Stimulated activated CD4-positive, alpha-beta T cell treated with anti-CD3 and anti-CD28 coated beads, Interleukin-1b, Interleukin-23, amount 100 ng/mL, for 4 hours (primary cell): Measurements from ENCODE around the gene RBMS1.
A peak's percentile ranks its signal among the peaks of the same experiment; 100 is the strongest.
"Not testable (repeated sequence)": the region's sequence is repeated elsewhere in the genome, so short reads cannot be mapped to it uniquely, and the experiment has no call there.

Source experiments
- DNase-seq, 2 donors: peaks; one replicate each; pipeline ENCODE4 v3.0.0-alpha.2; 2020; ENCODE audit warnings: low read depth in 2 of 2

Gene RBMS1

DNA sequence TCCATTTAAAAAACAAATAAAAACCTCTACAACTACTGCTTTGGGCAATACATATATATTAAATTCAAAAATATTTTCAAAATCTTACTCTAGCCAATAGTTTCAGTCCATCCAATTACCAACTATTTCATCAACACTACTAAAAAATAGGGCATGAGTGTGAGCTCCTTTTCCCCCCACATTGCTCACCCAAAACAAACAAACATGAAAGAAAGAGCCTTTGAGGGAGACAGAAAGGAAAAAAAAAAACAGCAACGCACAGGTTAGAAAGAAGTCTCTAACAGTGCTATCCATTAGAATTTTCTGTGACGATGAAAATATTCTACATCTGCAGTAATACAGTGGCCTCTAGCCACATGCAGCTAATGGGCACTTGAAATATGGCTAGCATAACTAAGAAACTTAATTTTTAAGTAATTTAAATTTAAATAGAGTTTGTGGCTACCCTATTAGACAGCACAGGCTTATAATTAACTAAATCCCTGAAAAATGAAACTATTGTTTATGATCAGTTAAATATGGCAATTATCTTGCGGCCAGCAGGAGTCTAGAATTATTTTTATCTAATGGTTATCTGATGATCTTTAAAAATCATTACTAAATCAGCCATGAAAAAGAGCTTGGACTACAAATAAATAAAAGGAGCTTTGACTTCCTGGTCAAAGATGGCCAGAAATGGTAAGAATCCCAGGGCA, 59.2 kb downstream of the RBMS1 start:
- DNase-seq, result no peak

- no peak for DNase-seq
Observed at GRCh38 chr2:160433466-160434140, 60.0 kb downstream of the RBMS1 start.

- DNase-seq, result no peak
Observed at GRCh38 chr2:160432633-160433032, 61.0 kb downstream of the RBMS1 start.

GRCh38 chr2:160431441-160431840, 62.2 kb downstream of the RBMS1 start:
- no peak for DNase-seq

GRCh38 chr2:160430001-160430344, 63.6 kb downstream of the RBMS1 start:
- DNase-seq, result no peak

DNA sequence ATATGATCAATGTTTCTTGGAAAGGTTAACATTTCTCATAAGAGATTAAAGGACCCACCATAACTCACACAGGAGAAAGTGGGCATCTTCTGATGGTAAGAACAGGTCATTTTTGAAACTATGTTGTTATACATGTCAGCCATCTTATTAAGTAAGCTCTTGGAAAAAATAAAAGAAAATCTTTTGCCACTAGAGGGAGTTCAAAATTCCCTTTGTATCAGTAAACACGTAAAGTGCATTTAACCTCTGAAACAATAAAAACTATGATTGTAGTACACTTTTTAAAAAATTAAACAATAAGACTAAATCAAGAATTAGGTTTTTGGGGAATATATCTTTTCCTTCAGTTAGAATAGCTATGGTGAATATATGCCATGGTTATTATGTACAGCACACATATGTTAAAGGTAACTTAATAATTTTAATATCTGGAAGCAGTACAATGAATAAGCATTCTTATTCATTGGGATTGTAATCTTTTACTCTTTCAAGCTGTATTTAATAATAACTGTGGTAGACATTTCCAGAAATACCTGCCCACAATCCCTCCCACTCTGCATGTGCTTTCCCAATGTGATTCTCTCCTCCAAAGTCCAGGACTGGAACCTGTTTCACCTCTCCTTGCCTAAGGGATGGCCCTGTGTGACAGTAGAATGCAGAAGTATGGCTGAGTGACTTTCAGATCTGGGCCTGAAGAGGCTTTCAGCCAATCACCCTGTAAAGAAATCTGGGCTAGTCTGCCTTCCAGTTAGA, 64.2 kb downstream of the RBMS1 start:
- no peak for DNase-seq

- no peak for DNase-seq
Observed at GRCh38 chr2:160428405-160428763, 65.2 kb downstream of the RBMS1 start.

GRCh38 chr2:160427629-160428404, 65.8 kb downstream of the RBMS1 start:
- peak in 1 of 2 donors; percentile 41 for DNase-seq

GRCh38 chr2:160426604-160427003, 67.0 kb downstream of the RBMS1 start:
- DNase-seq, result no peak

GRCh38 chr2:160425434-160426151, 68.0 kb downstream of the RBMS1 start:
- DNase-seq, result no peak

- no peak for DNase-seq
Observed at GRCh38 chr2:160423126-160423525, 70.5 kb downstream of the RBMS1 start.

- not testable (repeated sequence) for DNase-seq
Observed at GRCh38 chr2:160421646-160422501, 71.7 kb downstream of the RBMS1 start.

DNA sequence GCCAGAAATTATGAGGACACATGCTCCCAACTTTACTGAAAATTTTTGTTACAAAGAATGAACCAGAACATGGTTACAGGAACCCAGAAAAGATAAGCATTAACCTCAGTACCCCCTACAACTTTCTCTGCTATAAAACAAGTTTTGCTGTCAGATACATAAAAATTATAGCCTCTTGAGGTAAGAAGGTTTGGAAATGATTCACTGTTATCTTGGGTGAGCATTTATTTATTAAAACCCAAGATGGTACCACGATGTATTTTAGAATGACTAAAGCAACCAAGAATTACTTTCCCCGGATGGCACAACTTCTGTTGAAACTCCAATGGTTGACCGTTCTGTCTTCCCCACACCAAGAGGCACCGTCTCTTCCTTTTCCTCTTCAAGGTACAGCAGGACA, 72.9 kb downstream of the RBMS1 start:
- no peak for DNase-seq

- no peak for DNase-seq
Observed at GRCh38 chr2:160419776-160420505, 73.7 kb downstream of the RBMS1 start.

DNA sequence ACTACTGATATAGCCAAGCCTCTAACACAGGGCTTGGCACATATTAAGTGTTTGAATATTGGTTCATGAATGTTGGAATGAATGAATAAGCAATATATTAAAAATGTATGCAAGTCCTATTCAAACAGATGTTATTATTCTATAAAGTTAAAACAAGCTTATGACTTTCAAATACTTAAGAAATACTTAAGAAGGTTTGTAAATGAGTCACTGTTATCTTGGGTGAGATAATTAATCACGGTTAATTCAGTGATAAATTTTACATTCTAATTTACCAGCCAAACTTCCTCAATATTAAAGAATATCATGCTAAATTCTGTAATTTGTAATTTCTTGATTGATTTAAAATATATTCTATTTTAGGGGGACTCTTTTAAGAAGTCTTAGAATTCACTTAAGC, 74.8 kb downstream of the RBMS1 start:
- no peak for DNase-seq

GRCh38 chr2:160418398-160418765, 75.2 kb downstream of the RBMS1 start:
- no peak for DNase-seq

- DNase-seq, result peak in 1 of 2 donors; percentile 24
Observed at GRCh38 chr2:160417745-160418397, 75.7 kb downstream of the RBMS1 start.

DNA sequence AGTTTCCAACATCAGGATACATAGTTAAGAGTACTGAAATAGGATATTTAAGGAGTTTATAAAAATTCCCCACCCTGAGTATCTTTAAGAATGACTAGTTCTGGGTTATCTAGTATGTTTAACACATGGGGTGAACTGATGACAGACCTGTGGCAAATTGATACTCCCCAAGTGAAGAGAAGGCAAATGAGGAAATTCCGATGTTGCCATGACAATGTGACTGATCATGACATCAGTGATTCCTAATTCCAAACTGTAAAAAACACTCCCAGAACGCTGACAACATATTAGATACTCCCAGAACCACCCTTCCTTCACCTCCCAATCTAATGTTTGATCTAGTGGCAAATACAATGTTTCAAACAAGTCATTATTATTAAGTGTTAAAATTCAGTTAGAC, 77.6 kb downstream of the RBMS1 start:
- no peak for DNase-seq

- DNase-seq, result no peak
Observed at GRCh38 chr2:160411955-160412354, 81.7 kb downstream of the RBMS1 start.
